ENCODE results near the gene FAM135A. TPM values are rescaled to one million over a fixed set of nuclear protein-coding genes. Genes with fewer than 3 reads are reported as not detected.

FAM135A gene
- total and polyA plus RNA-seq, 10 of the 15 experiments (the other 5 are each of a cell fraction or from before 2014, with no cell fraction given): 3.9 to 24.5 (median 13.7) TPM

- Histone ChIP-seq H3K9me3 (replicated peaks; ENCODE audit: control insufficient read depth, insufficient read depth, low read length) (no peaks in the 10 kb centered on the region), H2AFZ (ENCODE audit: control insufficient read depth, low read depth, low read length) (no peak overlapping the region), H3K4me1 (ENCODE audit: control insufficient read depth, insufficient read depth, low read length) (no peaks in the 10 kb centered on the region), H3K4me2 (ENCODE audit: control insufficient read depth, insufficient read depth) (no peak overlapping the region), H3K79me2 (ENCODE audit: control insufficient read depth, insufficient read depth, low read length) (peaks cover 34% of the 10 kb centered on the region), H3K27ac (ENCODE audit: control insufficient read depth, insufficient read depth) (no peak overlapping the region), H3K27me3 (replicated peaks in 1 of 2; ENCODE audit: control insufficient read depth in 2 of 2, insufficient read depth in 2 of 2, low read length in 1 of 2) (no peaks in the 10 kb centered on the region), H3K4me3 (no peak overlapping the region), H3K36me3 (ENCODE audit: control insufficient read depth in 2 of 2, insufficient read depth in 2 of 2, low read length in 1 of 2) (no peaks in the 10 kb centered on the region), H4K20me1 (ENCODE audit: control insufficient read depth, insufficient read depth) (no peaks in the 10 kb centered on the region), H3K9ac (ENCODE audit: control insufficient read depth, insufficient read depth, low read length) (no peak overlapping the region)
- ATAC-seq (no peak), FAIRE-seq (no peak), DNase-seq (ENCODE audit: low read depth, low spot score) (no peak)
- intact Hi-C loops (cut with micrococcal nuclease; ENCODE audit: unreplicated experiment): loop anchor here (5.0 kb wide), 1 partner anchor 256 kb away; the partner anchor contains the start of gene SMAP1
- ChIA-PET SMC1A (ENCODE audit: uncharacterized antibody, unreplicated experiment) (interaction anchor here (1.1 to 2.8 kb wide), 3 partner anchors 37 to 275 kb away, joined by 3 to 8 read pairs (median 5); no protein-coding TSS in a partner anchor), RAD21 (ENCODE audit: unreplicated experiment) (interaction anchor here (1.7 kb wide), 1 partner anchor 256 kb away, joined by 6 read pairs; the partner anchor contains the start of gene SMAP1), CTCF (interaction anchor here (0.6 to 8.3 kb wide), 4 partner anchors 10 to 103 kb away, joined by 3 to 36 read pairs (median 5); no protein-coding TSS in a partner anchor), POLR2A (interaction anchor here (1.6 to 1.8 kb wide), 2 partner anchors 10 to 256 kb away, joined by 9 to 12 read pairs; partner anchors contain the start of gene SMAP1)
- TF ChIP-seq HDGF (IDR thresholded peaks at IDR 0.05) (no peak), CBX5 (IDR thresholded peaks at IDR 0.05; ENCODE audit: low read depth) (no peak), POU2F2 (IDR thresholded peaks at IDR 0.05; ENCODE audit: borderline replicate concordance, low read depth, low read length) (no peak), HDAC2 (IDR thresholded peaks at IDR 0.05) (no peak), MEF2B (IDR thresholded peaks at IDR 0.05; ENCODE audit: partially characterized antibody, poor library complexity, severe bottlenecking) (no peak), CHD4 (IDR thresholded peaks at IDR 0.05) (no peak), IRF4 (IDR thresholded peaks at IDR 0.05; ENCODE audit: low read depth, low read length) (no peak), ESRRA (IDR thresholded peaks at IDR 0.05; ENCODE audit: low read length) (no peak), SMARCA5 (IDR thresholded peaks at IDR 0.05) (no peak), SIN3A (IDR thresholded peaks at IDR 0.05; ENCODE audit: low read depth, low read length) (no peak), ELK1 (IDR thresholded peaks at IDR 0.05; ENCODE audit: low read depth, low read length) (no peak), FOXM1 (IDR thresholded peaks at IDR 0.05; ENCODE audit: low read depth, low read length) (no peak), REST (IDR thresholded peaks at IDR 0.05; ENCODE audit: low read depth, low read length) (no peak), SIX5 (IDR thresholded peaks at IDR 0.05; ENCODE audit: low read depth, low read length, severe bottlenecking) (no peak), MXI1 (IDR thresholded peaks at IDR 0.05; ENCODE audit: low read depth, low read length) (no peak)
- no TSS peak for BruUV-seq (replicated peaks)
- in situ Hi-C loops (cut with MboI): no loop called here
- 90% methylated on average over 7 of the region's 7 CpGs for WGBS (ENCODE audit: insufficient coverage, insufficient replicate concordance, low lambda C conversion rate, missing lambda C conversion rate)
Observed at GRCh38 chr6:70411542-70412251, 1.6 kb upstream of the FAM135A start.

Data from GM12878 (cell line).